Ovary (tissue), 3 donors: Measurements from ENCODE around the gene MAP2K5.

Experiments
- EP300 ChIP-seq: sonication (generic); formaldehyde crosslinking; IDR thresholded peaks from one replicate; pipeline ENCODE4 v1.6.1; 2017; ENCODE audit warnings: antibody characterized with exemption
- TF ChIP-seq, protein P1 (sequence below), 3 donors: fragments of 450-650 bp in 2 of 3; fragments of 200-600 bp in 1 of 3; IDR thresholded peaks; one replicate each; pipeline versions ENCODE4 v1.5.1 to v1.8.0; 2016 to 2022; ENCODE audit warnings: antibody characterized with exemption in 3 of 3, mild to moderate bottlenecking in 1 of 3
- donor health status: DM: no; HTN: no; CAD: no.

DNA sequence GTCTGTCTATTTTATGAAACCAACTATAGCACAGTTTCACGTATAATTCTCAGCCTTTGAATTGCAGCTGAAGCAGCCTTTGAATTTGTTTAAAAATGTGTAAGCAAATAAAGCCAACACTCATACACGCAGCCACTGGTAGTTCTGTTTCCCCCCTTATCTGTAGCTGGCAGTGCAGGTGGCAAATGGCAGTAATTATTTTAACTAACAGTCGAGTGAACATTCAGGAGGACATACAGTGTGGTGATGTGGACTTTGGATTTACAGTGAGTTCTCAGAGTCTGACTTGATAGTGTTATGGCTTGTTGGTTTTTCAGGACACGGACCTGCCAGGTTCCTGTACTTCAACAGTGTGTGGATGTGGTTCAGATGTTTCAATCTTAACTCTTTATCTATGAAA, 218.8 kb downstream of the MAP2K5 start:
- TF ChIP-seq, protein P1, sequence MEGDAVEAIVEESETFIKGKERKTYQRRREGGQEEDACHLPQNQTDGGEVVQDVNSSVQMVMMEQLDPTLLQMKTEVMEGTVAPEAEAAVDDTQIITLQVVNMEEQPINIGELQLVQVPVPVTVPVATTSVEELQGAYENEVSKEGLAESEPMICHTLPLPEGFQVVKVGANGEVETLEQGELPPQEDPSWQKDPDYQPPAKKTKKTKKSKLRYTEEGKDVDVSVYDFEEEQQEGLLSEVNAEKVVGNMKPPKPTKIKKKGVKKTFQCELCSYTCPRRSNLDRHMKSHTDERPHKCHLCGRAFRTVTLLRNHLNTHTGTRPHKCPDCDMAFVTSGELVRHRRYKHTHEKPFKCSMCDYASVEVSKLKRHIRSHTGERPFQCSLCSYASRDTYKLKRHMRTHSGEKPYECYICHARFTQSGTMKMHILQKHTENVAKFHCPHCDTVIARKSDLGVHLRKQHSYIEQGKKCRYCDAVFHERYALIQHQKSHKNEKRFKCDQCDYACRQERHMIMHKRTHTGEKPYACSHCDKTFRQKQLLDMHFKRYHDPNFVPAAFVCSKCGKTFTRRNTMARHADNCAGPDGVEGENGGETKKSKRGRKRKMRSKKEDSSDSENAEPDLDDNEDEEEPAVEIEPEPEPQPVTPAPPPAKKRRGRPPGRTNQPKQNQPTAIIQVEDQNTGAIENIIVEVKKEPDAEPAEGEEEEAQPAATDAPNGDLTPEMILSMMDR (IDR thresholded peaks at IDR 0.05) = no peak
- no peak for TF ChIP-seq EP300
